Midbrain (tissue), 1 donor: ENCODE data around the gene KIRREL3.

ENCODE experiments used
- DNase-seq: peaks from one replicate; lab custom pipeline; 2025; lab: John Stamatoyannopoulos, UW

The KIRREL3 gene

DNA sequence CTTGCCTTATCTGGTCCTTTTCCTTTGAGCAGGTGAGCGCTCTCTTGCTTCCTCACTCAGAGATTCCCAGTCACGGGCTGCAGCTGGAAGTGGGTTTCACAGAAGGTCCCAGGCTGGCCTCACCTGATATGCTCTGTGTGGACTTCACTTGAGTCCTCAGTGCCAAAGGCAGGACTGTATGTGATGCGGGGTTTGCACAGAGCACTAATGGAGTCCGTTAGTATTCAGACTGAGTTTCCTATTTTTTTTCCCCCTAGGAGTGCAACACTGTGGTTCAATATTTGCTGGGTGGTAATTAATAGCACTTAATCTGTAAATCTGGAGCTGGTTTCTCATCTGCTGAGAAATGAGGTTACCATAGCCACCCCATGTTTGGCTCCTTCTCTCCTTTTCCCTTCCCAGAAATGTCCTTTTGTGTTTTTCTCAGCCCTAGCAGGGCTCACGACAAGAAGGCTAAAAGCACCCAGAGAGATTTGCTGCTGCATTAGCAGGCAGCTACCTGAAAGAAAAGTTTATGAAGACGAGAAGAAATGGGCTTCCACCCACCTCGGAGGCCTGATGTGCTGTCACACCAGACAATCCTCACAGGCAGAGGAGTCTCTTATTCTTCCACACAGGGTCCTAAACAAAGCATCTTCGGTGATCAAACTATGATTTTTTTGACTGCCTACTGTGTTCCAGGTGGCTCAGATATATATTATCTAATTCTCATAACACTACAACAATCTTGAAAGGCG lies 262.1 kb downstream of the KIRREL3 start:
- DNase-seq = peak; percentile 34

DNA sequence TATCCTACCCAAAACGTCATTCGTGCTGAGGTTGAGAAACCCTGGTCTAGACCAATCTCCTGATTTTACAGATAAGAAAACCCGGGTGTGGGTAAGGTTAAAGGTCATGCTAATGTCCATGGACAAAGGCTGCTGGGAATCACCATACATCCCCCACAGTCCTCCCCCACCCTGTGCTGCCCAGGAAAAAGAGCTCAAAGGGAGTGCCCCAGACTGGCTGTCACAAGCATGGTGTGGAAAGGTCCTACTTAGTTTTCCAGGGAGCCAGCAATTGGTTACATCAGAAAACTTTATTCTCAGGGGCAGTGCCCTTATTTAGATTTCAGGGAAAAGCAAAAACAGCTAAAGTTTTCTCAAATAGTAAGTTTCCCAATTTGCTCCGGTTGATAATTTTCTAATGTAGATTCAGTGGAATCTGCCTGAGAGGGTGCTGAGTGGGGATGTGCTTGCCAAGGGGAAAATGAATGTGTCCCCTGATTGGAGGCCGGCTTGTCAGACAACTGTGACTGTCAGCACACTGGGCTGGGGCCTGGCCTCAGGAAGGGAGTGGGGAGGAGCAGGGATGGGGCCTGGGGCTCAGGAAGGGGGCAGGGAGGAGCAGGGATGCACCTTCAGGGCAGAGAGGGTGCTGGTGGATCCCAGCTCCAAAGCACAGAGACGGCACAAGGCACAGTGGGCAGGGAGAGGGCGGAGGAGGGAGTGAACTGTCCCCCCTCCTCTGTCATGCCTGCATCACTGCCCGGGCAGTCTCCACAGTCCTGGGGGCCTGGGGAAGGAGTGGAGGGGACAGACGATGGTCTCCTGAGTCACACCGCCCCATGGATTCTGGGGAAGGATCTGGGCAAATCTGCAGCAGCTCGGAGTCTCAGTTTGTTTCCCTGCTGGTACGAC lies 263.6 kb downstream of the KIRREL3 start:
- DNase-seq = no peak

- DNase-seq = no peak
Measured at GRCh38 chr11:126734752-126735151, 265.8 kb downstream of the KIRREL3 start.

- DNase-seq = no peak
Measured at GRCh38 chr11:126733685-126734084, 266.9 kb downstream of the KIRREL3 start.

DNA sequence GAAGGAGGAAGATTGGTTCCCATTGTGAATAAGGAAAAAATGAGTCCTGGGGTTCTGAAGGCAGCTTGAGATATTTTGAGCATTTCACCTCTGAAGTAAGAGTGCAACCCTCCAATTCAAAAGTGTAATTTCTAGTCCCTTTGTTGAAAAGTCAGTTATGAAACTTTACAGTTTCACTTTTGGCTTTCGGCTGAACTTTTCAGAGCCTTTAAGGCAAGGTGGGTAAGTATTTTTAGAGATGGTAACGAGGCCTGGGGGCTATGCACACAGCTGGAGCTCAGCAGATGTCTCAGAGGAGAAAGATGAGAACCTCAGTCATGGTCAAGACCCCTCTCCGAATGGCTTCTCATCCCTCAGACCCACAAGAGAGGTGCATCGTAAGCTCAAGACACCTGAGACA lies 267.6 kb downstream of the KIRREL3 start:
- DNase-seq = no peak

- no peak for DNase-seq
Measured at GRCh38 chr11:126731576-126732142, 268.9 kb downstream of the KIRREL3 start.

- DNase-seq = no peak
Measured at GRCh38 chr11:126727381-126727780, 273.2 kb downstream of the KIRREL3 start.

DNA sequence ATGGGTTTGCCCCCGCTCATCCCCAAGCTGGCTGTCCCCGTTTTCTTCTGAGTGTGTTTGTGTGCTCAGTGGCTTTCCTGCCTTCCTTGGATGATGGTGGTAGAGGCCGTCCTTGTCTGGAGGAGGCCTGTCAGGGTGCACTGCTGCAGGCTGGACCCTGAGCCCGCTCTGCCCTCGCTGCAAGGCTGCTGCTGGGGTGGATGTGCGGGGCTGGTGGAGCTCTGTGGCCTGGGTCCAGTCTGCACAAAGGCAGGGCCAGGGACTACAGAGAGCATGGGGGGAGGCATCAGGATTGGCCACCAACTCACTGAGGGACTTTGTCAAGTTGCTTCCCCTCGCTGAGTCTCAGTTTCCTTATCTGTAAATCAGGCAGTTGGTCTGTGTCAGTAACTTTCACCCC lies 275.0 kb downstream of the KIRREL3 start:
- no peak for DNase-seq

GRCh38 chr11:126725043-126725442 lies 275.5 kb downstream of the KIRREL3 start:
- no peak for DNase-seq

GRCh38 chr11:126723665-126724045 lies 276.9 kb downstream of the KIRREL3 start:
- no peak for DNase-seq

DNA sequence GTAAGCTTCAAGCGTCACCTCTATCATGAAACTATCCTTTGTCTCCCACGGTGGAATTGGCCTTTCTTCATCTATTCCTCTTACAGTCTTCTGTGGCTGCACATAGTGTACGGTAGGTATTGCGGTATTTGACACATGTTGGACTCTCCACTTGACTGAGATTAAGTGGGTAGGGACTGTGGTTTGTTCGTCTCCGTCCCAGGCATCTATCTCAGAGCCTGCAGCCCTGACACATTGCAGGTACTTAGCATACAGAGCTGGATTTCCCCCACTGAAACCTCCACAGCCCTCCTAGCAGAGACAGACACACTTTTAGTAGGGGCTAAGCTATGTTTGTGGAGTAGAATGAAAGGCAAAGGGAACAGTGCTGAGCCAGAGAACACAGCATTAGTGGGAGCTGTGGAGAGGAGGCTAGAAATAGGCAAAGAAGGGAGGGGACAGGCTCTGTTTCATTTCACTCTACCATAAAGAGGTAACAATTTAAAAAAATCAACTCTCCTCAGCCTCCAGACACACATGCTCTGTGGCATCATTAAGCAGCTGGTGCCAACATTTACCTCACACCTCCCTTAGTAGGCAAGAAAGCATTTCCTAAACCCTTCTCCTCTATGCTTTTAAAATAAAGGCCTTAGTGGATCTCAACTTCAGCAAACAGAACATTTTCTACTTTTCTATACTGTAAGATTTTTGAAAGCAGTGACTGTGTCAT lies 277.5 kb downstream of the KIRREL3 start:
- no peak for DNase-seq

DNA sequence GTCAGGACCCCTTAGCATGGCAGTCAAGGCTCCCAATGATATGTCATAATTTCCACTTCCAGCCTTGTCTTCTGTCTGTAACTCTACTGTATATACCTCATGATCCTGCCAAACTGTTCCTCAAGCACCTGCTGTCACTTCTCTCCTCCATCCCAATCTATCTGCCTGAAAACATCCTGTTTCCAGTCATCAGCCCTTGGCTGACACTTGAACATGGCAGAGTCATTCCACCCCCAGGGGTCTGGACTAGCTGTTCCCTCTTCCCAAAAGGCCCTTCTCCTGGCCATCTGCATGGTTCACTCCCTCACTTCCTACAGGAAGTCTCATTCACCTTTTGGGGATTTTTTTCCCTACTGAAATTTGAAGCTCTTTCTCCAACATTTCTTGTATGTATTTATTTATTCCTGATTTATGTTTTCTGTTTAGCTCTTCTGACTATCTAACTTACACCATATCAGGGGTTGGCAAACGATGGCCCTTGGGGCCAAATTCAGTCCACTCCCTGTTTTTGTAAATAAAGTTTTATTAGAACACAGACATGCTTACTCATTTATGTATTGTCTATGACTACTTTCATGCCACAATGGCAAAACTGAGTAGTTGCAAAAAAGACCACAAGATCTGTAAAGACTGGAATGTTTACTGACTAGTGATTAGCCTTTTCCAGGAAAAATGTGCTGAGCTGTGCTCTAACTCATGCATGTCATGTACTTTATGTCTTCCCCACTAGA lies 278.4 kb downstream of the KIRREL3 start:
- no peak for DNase-seq

DNA sequence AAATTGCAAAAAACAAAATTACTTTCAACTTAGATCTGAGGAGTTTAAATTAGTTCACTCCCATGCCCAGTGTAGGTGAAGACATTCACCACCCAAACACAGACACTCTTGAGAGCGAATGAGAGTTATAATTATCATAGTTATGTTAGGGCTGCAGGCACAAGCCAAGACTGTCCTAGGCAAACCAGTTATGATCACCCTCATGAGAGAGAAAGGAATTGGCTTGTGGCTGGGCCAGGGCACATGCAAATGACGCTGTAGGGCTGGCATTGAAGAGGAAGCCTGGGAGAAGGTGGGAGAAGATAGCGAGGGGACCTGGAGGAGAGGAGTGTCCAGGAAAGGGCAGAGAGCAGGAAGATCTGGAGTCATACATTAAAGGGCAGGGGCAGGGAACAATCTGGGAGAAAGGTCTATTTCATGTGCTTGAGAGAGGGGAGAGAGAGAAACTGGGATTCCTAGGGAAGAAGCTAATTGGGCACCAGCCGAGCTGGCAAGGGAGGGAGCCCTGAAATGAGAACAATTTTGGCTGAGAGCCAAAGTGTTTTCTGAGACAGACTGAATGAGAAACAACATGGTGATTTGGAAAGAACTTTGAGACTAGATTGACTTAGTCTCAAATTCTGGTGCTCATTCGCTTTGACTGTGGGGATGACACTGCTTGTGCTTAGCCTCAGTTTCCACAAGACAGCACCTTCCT lies 279.9 kb downstream of the KIRREL3 start:
- DNase-seq = peak; percentile 9

GRCh38 chr11:126719740-126720139 lies 280.8 kb downstream of the KIRREL3 start:
- DNase-seq = no peak

GRCh38 chr11:126718276-126718675 lies 282.3 kb downstream of the KIRREL3 start:
- DNase-seq = no peak

DNA sequence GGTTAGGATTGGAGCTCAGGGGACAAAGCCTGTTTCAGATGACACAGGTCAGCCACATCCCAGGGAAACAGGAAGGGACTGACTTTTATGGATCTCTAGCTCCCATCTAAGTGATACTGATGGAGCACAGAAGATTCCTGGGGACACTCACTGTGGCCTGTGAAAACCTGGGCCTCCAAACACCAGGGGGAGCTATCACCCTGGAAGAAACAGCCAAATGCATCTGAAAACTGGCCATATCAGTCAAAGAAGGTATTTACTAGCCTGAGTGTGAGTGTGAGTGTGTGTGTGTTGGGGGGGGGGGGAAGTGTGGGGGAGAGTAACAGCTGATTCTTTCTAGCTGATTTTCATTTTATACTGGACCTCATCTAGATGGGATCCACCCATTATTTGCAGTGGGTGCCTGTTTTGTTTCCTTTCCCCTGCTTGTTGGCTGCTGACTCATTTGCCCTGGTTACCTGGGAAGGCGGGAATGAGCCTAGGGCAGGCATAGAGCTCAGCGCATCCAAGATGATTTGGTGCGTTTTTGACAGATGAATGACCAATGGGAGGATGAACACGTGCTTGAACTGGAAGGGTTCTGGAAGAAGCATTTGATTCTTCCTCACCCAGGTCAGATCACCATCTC lies 284.0 kb downstream of the KIRREL3 start:
- DNase-seq = peak; percentile 70

GRCh38 chr11:126713806-126714205 lies 286.8 kb downstream of the KIRREL3 start:
- DNase-seq = no peak

DNA sequence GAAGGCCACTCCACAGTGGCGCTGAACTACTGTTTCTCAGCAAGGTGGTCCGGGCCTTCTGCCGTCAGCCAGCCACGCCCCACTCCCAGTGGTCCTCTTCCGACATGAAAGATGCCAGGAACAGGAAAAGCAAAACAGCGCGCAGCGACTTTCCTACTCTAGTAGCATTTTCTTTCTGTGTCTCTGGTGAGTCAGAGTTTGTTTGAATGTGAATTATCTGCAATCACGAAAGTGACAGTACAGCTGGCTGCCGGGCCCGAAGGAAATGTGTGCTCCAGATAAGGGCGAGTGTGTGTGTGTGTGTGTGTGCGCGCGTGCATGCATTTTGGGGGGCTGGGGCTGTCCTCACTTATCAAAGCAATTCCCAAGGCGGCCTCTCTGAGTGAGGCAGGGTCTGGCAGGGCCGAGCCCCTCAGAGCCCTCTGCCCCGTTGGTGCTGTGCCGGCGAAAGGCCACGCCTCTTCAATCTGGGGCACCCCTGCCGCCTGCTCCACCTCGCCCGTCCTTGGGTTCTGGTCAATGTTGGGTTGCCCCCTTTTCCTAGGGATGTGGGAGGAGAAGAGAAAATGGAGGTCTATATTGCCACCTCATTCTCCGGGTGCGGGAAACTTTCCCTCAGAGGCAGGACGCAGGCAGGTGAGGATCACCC lies 288.5 kb downstream of the KIRREL3 start:
- DNase-seq = no peak

DNA sequence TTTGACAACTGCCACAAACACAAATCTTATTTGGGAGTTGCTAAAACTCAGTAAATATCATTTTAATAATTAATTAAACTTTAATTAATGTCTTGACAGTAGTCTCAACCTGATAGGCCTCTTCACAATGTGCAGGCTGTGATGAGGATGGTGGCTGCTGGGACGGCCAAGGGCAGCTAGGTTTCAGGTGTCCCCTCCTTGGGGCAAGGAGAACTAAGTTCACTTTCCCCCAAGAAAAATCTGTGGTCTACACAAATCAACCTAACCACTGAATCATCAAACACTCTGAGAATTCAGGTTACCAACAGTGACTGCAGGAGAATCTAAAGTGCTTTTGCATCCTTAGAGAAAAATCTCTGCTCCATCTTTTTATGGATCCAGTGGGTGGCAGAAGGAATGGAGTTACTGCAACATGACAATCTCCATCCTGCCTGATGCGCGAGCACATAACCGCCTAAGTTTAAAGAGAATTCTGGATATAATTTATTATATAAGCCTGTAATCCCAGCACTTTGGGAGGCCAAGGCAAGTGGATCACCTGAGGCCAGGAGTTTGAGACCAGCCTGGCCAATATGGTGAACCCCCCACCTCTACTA lies 289.7 kb downstream of the KIRREL3 start:
- no peak for DNase-seq

DNA sequence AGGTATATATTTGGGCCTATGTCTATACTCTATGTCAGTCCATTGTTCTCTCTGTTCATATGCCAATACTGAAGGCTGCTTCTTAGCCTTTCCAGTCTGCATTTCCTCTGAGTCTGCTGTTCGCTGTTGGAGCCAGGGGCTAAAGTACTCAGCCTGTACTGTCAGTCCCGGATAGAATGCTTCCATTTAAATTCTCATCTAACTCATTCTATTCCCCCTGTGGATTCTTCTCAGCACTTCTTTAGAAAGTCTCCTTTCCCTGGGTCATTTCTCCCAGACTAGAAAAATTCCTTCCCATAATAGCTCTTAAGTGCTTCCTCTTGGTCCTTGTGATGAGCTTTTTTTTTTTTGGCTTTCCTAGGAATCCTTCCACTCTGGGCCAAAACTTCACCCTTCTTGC lies 293.1 kb downstream of the KIRREL3 start:
- no peak for DNase-seq
